Natural killer cell treated with Interleukin-12 subunit alpha and Interleukin-12 subunit beta and Interleukin-15 and Interleukin-18, amount 100 ng/mL, for 72 hours (primary cell): Measurements from ENCODE around the gene UGT1A5. TPM values are rescaled to one million over a fixed set of nuclear protein-coding genes. Genes with fewer than 3 reads are reported as not detected.

Experiments used
- ATAC-seq, 2 donors: fragments of 150-1000 bp; cut with Tn5 transposase in 1 of 2; sonication (Bioruptor Pico), chemical (Tn5 transposase) in 1 of 2; 2 replicates each; pipeline ENCODE4 v1.10.0; 2021
- DNase-seq: peaks from one replicate; pipeline ENCODE4 v3.0.0; 2022; ENCODE audit warnings: low spot score
- H3K27ac Mint-ChIP-seq, 2 donors: 1 replicate in 1 of 2; 2 replicates in 1 of 2; pipeline ENCODE4 v1.8.0; 2022; ENCODE audit warnings: mixed read lengths in 2 of 2, mild to moderate bottlenecking in 1 of 2, moderate library complexity in 1 of 2
- H3K27me3 Mint-ChIP-seq, 2 donors: 1 replicate in 1 of 2; 2 replicates in 1 of 2; pipeline ENCODE4 v1.8.0; 2022; ENCODE audit warnings: mixed read lengths in 2 of 2
- H3K36me3 Mint-ChIP-seq: one replicate; pipeline ENCODE4 v1.8.0; 2022; ENCODE audit warnings: mixed read lengths
- H3K4me1 Mint-ChIP-seq, 2 donors: 1 replicate in 1 of 2; 2 replicates in 1 of 2; pipeline ENCODE4 v1.8.0; 2022; ENCODE audit warnings: low read depth in 2 of 2, mixed read lengths in 2 of 2, mild to moderate bottlenecking in 1 of 2
- H3K4me3 Mint-ChIP-seq: one replicate; pipeline ENCODE4 v1.8.0; 2022; ENCODE audit warnings: mixed read lengths
- H3K9me3 Mint-ChIP-seq: 2 replicates; pipeline ENCODE4 v1.8.0; 2022; ENCODE audit warnings: mixed read lengths
- total RNA-seq, 2 donors: library from RNA; stranded (reverse); gene quantifications; one replicate each; pipeline ENCODE4 v1.2.3, GENCODE V29; 2022

The UGT1A5 gene
- total RNA-seq, 2 donors from 2014 or later: not detected

DNA sequence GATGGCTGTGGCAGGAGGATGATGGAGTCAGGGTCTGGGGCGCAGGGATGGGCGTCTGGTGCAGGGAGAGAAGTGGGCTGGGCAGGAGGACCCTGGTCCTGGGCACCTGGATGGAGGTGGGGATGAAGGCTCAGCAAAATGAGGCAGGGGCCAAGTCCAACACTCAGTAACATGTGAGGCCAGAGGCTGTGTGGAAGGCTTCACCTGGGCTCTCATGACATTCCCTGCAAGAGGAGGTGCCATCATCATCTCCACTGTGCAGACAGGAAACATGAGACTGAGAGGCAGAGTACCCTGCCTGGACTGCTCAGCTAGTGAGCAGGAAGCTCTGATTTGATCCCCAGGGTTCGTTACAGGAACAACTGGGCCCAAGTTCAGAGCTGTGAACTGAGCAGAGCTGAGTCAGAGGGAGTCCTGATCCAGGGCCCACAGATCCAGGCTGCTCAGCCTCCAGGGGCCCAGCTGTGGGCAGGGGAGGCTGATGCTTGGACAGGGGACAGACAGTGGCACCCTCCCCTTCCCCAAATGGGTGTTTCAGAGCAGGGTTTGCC lies 104.7 kb downstream of the UGT1A5 start:
- peaks cover 20 to 22% of the 10 kb centered on the region in 2 donors for H3K27me3 Mint-ChIP-seq
- H3K27ac Mint-ChIP-seq: no peak overlapping the region
- H3K4me3 Mint-ChIP-seq: no peak overlapping the region
- no peaks in the 10 kb centered on the region for H3K4me1 Mint-ChIP-seq
- H3K9me3 Mint-ChIP-seq: no peaks in the 10 kb centered on the region
- DNase-seq: peak; percentile 46
- no peak for ATAC-seq
- no peaks in the 10 kb centered on the region for H3K36me3 Mint-ChIP-seq

DNA sequence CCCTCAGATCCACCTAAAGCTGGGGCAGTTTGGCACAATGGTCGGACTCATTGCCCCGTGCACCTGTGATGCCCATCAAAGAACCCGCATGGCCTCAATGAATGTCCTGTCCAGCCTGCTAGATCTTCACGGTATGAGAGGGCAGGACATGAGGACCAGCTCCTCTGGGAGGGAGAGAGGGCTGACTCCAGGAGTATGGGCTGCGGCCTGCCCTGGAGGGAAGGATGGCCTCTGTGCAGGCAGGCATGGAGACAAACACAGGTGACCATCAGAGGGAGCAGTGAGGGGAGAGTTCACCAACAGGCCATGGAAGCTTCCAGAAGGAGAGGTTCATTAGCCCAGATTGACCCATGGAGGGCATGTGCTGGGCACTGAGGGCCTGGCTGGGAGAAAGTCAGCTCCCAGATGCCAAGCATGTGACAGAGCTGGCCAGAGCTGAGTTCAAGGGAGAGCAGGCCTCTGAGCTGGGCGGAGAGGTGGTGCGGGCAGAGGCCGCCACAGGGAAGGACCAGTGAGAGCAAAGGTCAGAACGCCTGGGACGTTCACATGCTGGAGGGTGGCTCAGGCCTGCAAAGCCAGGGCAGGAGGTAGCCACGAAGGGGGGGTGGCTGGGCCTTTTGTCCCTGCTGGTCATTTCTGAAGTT lies 105.4 kb downstream of the UGT1A5 start:
- peak; percentile 47 for DNase-seq
- peaks cover 16 to 22% of the 10 kb centered on the region in 2 donors for H3K27me3 Mint-ChIP-seq
- no peak for ATAC-seq
- no peak overlapping the region for H3K27ac Mint-ChIP-seq
- no peak overlapping the region for H3K4me3 Mint-ChIP-seq
- H3K36me3 Mint-ChIP-seq: no peaks in the 10 kb centered on the region
- no peaks in the 10 kb centered on the region for H3K9me3 Mint-ChIP-seq
- no peaks in the 10 kb centered on the region for H3K4me1 Mint-ChIP-seq

DNA sequence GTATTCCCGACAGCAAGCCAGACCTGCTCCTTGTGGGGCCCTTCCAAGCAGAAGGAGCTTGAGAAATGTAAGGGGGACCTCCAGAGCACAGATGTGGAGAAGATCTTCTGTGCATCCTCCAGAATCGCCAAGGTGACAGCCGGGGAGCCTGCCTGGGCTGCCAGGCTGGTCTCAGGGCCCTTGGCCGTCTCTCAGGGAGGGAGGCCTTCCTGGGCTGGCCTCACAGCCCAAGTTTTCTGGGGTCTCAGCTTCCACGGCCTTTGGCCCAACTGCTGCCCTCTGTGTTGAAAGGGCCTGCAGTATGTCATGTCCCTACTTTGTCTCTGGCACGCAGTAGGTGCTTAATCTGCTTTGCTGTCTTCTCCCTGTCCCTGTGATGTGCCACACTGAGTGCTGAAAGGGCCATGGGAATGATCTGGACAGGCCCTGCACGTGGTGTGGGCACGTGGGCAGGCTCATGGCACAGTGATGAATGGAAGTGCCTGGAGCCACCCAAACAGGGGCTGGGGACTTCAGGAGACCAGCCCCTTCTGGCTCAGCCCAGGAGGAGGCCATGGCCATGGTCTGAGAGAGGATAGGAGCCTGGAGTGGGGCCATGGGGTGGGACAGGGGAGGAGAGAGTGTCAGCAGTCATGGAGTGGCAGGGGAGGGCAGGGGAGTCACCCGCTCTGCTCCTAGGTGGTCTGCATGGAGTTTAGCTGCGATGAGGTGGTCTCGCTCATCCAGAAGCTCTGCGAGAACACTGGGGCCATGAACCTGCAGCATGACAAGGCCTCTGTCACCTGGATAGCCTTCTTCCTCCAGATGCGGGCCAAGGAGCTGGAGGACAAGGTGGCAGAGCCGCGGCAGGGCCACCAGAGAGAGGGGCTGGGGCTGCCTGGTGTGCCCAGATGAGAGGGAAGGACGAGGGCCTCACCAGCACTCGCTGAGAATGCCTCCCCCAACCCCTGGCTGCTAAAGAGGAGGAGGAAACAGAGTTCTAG lies 106.2 kb downstream of the UGT1A5 start:
- Mint-ChIP-seq H3K36me3 (no peaks in the 10 kb centered on the region), H3K27ac (no peak overlapping the region), H3K4me3 (no peak overlapping the region), H3K27me3 (peaks cover 13 to 22% of the 10 kb centered on the region in 2 donors), H3K9me3 (no peaks in the 10 kb centered on the region), H3K4me1 (no peaks in the 10 kb centered on the region)
- DNase-seq (peak; percentile 45), ATAC-seq (no peak)

DNA sequence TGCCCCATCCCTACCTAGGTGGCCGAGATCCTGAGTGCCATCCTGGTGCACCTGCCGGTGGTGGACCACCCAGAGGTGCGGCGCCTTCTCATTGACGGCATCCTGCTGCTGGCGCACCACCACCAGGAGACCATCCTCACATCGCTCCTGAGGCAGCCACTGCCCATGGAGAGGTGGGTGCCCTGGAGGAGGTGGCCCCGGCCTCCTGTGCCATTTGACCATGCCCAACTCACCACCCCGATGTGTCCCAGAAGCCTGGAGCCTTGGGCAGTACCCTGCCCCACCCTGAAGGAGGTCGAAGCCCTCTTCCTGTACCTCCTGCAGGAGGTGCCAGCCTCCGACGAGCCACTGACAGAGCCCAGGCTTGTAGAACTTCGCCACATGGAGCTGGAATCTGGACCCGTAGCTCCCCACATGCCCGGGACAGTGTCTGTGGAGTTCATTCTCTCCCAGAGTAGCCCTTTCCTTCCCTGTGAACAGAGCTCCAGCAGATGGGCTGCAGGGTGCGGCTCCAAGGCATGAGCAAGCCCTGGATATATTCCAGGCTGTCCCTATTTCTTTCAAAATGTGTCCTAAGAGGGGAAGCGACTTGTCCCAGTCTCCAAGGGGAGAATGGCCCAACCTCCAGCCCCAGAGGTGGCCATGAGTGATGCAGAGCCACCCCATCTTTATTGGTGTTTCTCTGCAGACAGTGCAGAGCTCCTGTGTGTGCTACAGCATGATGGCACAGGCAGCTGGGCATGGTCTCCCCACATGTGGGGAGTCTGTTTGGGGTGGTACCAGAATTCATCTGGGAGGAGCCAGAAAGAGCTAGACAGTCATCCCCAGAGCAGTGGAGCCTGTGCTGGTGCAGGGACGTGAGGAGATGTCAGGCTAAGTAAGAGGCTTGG lies 107.4 kb downstream of the UGT1A5 start:
- H3K4me3 Mint-ChIP-seq: no peak overlapping the region

DNA sequence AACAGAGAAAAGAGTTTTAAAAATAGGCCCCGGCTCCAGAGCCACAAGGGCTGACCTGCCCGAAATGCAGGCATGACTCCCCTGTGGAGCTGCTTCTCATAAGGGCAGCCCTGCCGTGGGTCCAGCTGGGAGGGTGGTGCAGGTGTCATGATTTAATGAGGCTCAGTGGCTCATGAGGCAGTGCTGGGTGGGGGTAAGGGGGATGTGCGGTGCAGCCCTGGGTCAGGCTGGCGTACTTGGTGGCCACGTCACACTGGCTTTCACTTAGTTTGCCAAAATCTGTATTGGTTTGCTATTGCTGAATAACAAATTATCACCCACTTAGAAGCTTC lies 108.0 kb downstream of the UGT1A5 start:
- Mint-ChIP-seq H3K4me1 (no peaks in the 10 kb centered on the region), H3K9me3 (no peaks in the 10 kb centered on the region), H3K27ac (no peak overlapping the region), H3K4me3 (no peak overlapping the region), H3K36me3 (no peaks in the 10 kb centered on the region), H3K27me3 (peaks cover 12 to 14% of the 10 kb centered on the region in 2 donors)
- DNase-seq (peak; percentile 16), ATAC-seq (no peak)

More for the DNA sequence above, 107.4 kb downstream of the UGT1A5 start:
- H3K9me3 Mint-ChIP-seq: no peaks in the 10 kb centered on the region
- DNase-seq (peak; percentile 45), ATAC-seq (no peak)
- H3K4me1 Mint-ChIP-seq: no peaks in the 10 kb centered on the region
- H3K36me3 Mint-ChIP-seq: no peaks in the 10 kb centered on the region
- peaks cover 8 to 18% of the 10 kb centered on the region in 2 donors for H3K27me3 Mint-ChIP-seq
- H3K27ac Mint-ChIP-seq: no peak overlapping the region

DNA sequence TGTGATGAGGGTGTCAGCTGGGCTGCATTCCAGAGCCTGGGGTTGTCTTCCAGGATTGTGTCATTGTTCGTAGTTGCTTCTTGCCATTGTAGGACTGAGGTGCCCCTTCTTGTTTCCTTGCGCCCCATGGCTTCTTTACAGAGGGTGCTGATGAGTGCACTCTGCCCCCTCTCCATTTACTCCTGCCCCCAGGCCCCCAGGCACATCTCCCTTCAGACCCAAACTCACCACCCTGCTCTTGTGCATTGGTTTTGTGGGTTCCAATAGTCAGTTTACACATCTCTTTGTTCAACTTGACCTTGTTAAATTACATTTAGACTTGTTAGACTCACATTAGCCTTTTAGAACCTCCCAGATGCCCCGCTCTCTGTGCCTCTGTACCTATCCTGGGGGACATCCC lies 108.5 kb downstream of the UGT1A5 start:
- peak; percentile 37 for DNase-seq

DNA sequence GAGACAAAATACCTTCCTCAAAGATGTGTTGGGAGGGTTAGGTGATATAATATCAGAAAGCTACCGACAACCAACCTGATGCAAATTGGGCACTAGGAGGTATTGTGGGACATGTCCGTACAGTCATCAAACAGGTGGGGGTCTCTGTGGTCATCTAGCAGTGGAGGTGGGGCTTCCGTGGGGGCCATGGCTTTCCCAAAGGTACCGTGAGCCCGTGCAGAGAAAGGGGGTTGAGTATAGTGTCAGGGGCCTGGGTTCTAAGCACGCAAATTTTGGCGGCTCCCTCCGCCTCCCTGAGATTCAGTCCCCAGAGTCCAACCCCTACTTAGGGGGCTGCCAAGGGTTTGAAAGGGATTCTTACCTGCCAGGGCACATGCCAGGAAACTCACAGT lies 109.0 kb downstream of the UGT1A5 start:
- Mint-ChIP-seq H3K36me3 (no peaks in the 10 kb centered on the region), H3K27me3 (peaks cover 11 to 13% of the 10 kb centered on the region in 2 donors), H3K4me3 (no peak overlapping the region), H3K4me1 (no peaks in the 10 kb centered on the region), H3K27ac (no peak overlapping the region), H3K9me3 (no peaks in the 10 kb centered on the region)
- ATAC-seq (no peak), DNase-seq (peak; percentile 44)

More for the DNA sequence above, 108.5 kb downstream of the UGT1A5 start:
- no peaks in the 10 kb centered on the region for H3K4me1 Mint-ChIP-seq
- no peak overlapping the region for H3K27ac Mint-ChIP-seq
- ATAC-seq: no peak
- no peak overlapping the region for H3K4me3 Mint-ChIP-seq
- no peaks in the 10 kb centered on the region for H3K36me3 Mint-ChIP-seq
- peaks cover 11 to 12% of the 10 kb centered on the region in 2 donors for H3K27me3 Mint-ChIP-seq
- no peaks in the 10 kb centered on the region for H3K9me3 Mint-ChIP-seq

DNA sequence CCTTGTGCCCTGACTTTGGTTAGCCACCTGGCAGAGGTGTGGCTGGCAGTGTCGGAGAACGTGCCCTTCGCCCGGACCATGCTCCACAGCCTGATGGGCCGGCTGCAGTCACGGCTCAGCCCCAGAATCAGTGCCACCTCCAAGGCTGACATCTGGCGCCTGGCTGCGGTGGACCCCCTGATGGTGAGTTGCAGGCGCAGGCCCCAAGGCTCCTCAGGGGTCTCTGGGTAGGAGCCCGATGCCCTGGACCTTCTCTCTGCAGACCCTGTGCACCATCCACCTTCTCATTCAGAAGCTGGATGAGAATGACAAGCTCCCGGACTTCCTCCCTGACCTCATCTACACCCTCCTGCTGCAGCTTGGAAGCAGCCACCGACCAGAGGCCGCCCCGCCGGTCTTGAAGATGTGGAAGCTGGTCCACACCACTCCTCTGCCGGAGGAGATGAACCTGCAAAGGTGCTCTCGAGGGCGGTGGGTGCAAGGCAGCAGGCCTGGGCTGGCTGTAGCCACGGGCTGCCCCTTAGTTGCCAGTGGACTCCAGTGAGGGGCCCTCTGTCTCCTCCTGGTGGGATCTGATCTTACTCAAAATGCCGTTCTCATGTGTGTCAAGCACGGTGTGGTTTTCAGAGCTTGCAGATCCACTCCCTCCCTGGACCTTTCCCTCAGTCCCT lies 109.5 kb downstream of the UGT1A5 start:
- H3K36me3 Mint-ChIP-seq: no peaks in the 10 kb centered on the region
- no peaks in the 10 kb centered on the region for H3K9me3 Mint-ChIP-seq
- H3K4me3 Mint-ChIP-seq: no peak overlapping the region
- DNase-seq: peak; percentile 56
- H3K4me1 Mint-ChIP-seq: no peaks in the 10 kb centered on the region
- peaks cover 10 to 11% of the 10 kb centered on the region in 2 donors for H3K27me3 Mint-ChIP-seq
- ATAC-seq: peak in 1 of 2 donors; percentile 2
- no peak overlapping the region for H3K27ac Mint-ChIP-seq

Other genes with a start within 250 kb of the UGT1A5 start
- 10 to 100 TPM; 20.6 to 23.3 TPM for gene USP40, start 146.1 kb upstream of the UGT1A5 start, total RNA-seq
- not detected for gene UGT1A8, start 95.3 kb upstream of the UGT1A5 start, total RNA-seq
- not detected for gene UGT1A10, start 76.5 kb upstream of the UGT1A5 start, total RNA-seq
- gene UGT1A9, start 41.0 kb upstream of the UGT1A5 start, total RNA-seq: not detected
- gene UGT1A7, start 31.0 kb upstream of the UGT1A5 start, total RNA-seq: not detected
- not detected for gene UGT1A6, start 20.0 kb upstream of the UGT1A5 start, total RNA-seq
- gene UGT1A4, start 5.8 kb downstream of the UGT1A5 start, total RNA-seq: not detected
- gene UGT1A3, start 16.1 kb downstream of the UGT1A5 start, total RNA-seq: not detected
- not detected for gene UGT1A1, start 47.4 kb downstream of the UGT1A5 start, total RNA-seq
- not detected for gene MROH2A, start 65.4 kb downstream of the UGT1A5 start, total RNA-seq
- 10 to 100 TPM; 35.6 to 76.6 TPM for gene HJURP, start 141.6 kb downstream of the UGT1A5 start, total RNA-seq
- gene TRPM8, start 204.5 kb downstream of the UGT1A5 start, total RNA-seq: not detected